ENCODE results near the gene NBL1. TPM values are rescaled to one million over a fixed set of nuclear protein-coding genes. Genes with fewer than 3 reads are reported as not detected.
A peak's percentile ranks its signal among the peaks of the same experiment; 100 is the strongest.

NBL1 gene
- total and polyA plus RNA-seq, 9 of the 15 experiments (the other 6 are each of a cell fraction or from before 2014, with no cell fraction given) = 0.10 to 3.7 (median 1.8) TPM; not detected in 1

- TF ChIP-seq ZNF639 (CRISPR knock-in tag; conservative IDR thresholded peaks at IDR 0.05 in 1 of 2, IDR thresholded peaks at IDR 0.05 in 1 of 2) (no peak), RERE (CRISPR knock-in tag; IDR thresholded peaks at IDR 0.05; ENCODE audit: borderline replicate concordance) (no peak), BCL6 (CRISPR knock-in tag; IDR thresholded peaks at IDR 0.05) (no peak), RBM25 (IDR thresholded peaks at IDR 0.05; ENCODE audit: low read depth, low read length, severe bottlenecking) (no peak), PRMT5 (CRISPR knock-in tag; IDR thresholded peaks at IDR 0.05) (no peak), ZNF830 (CRISPR knock-in tag; IDR thresholded peaks at IDR 0.05) (no peak), TSC22D4 (tag; IDR thresholded peaks at IDR 0.05) (no peak), MAZ (CRISPR knock-in tag; conservative IDR thresholded peaks at IDR 0.05 in 1 of 2, IDR thresholded peaks at IDR 0.05 in 1 of 2) (peak in 1 of 2 experiments; percentile 72; a peak in 2 of 4 replicates), ZNF263 (CRISPR knock-in tag; IDR thresholded peaks at IDR 0.05; ENCODE audit: borderline replicate concordance) (peak; percentile 26; the same call in 1 of the 2 replicates), L3MBTL2 (IDR thresholded peaks at IDR 0.05) (peak; percentile 66), ZNF644 (tag; IDR thresholded peaks at IDR 0.05; ENCODE audit: low read depth) (no peak), UBTF (IDR thresholded peaks at IDR 0.05; ENCODE audit: borderline replicate concordance in 1 of 2, low read depth in 2 of 2, low read length in 2 of 2) (0 out of 4 replicates have a peak, but pooled peaks of 1 of the 2 experiments have one; percentile 68), MNT (conservative IDR thresholded peaks at IDR 0.05) (0 out of 4 replicates have a peak, but pooled peaks of 1 of the 2 experiments have one; percentile 19), E2F3 (CRISPR knock-in tag; IDR thresholded peaks at IDR 0.05) (no peak), MYC (IDR thresholded peaks at IDR 0.05; ENCODE audit: low read depth, low read length) (peak; percentile 37; the same call in 1 of the 2 replicates), MYC (CRISPR knock-in tag; IDR thresholded peaks at IDR 0.05; ENCODE audit: borderline replicate concordance, low read depth) (no peak)
Observed at GRCh38 chr1:19651141-19651737, 7.1 kb downstream of the NBL1 start (continued).
